GM12878 (cell line): Measurements from ENCODE around the gene BTG1. TPM values are rescaled to one million over a fixed set of nuclear protein-coding genes. Genes with fewer than 3 reads are reported as not detected.

ENCODE experiments used
- ATAC-seq: fragments of 200-7000 bp; cut with Tn5 transposase; 3 replicates; pipeline ENCODE4 v1.9.1; 2020; ENCODE audit warnings: mild to moderate bottlenecking, moderate library complexity
- BruUV-seq: library from RNA; stranded (reverse); fragments of 400-500 nt; replicated peaks from 2 replicates; lab custom pipeline; 2021; lab: Mats Ljungman, UMichigan
- CTCF ChIA-PET: fragments of 300-600 bp; sonication (Branson Sonifier 250); formaldehyde crosslinking; extraction: SDS; loops from one replicate; lab custom pipeline; 2021; ENCODE audit warnings: inconsistent platforms; lab: Yijun Ruan, JAX
- POLR2A ChIA-PET: fragments of 350-600 bp; formaldehyde crosslinking; extraction: SDS; loops from one replicate; lab custom pipeline; 2021; ENCODE audit warnings: inconsistent platforms; lab: Charles Lee
- RAD21 ChIA-PET: fragments of 300-600 bp; sonication (Branson Sonifier 250); formaldehyde crosslinking; loops from one replicate; lab custom pipeline; 2023; ENCODE audit warnings: antibody characterized with exemption; ENCODE audit not compliant: unreplicated experiment; lab: Charles Lee
- SMC1A ChIA-PET: fragments of 300-600 bp; sonication (Branson Sonifier 250); formaldehyde crosslinking; loops from one replicate; lab custom pipeline; 2023; ENCODE audit not compliant: unreplicated experiment, uncharacterized antibody; lab: Charles Lee
- DNase-seq: peaks from one replicate; pipeline ENCODE4 v3.0.0-alpha.2; 2011; ENCODE audit warnings: low read depth, low spot score
- FAIRE-seq: peaks from 3 replicates; lab custom pipeline; 2011; peaks lifted over from hg19 to GRCh38; lab: Jason Lieb, UNC
- H2AFZ ChIP-seq: 2 replicates; pipeline ENCODE4 v1.6.0; 2011; ENCODE audit warnings: low read depth, low read length, control low read depth; ENCODE audit not compliant: control insufficient read depth
- H3K27ac ChIP-seq: 2 replicates; pipeline ENCODE4 v1.5.1; 2011; ENCODE audit warnings: control low read depth; ENCODE audit not compliant: control insufficient read depth, insufficient read depth
- H3K27me3 ChIP-seq, 2 experiments: replicated peaks in 1 of 2; 2 replicates each; pipeline versions ENCODE4 v1.6.0 to v1.6.1; 2011; ENCODE audit warnings: low read length in 1 of 2; ENCODE audit not compliant: control insufficient read depth in 2 of 2, insufficient read depth in 2 of 2
- H3K36me3 ChIP-seq, 2 experiments: 2 replicates each; pipeline ENCODE4 v1.5.1; 2011; ENCODE audit warnings: low read length in 1 of 2; ENCODE audit not compliant: control insufficient read depth in 2 of 2, insufficient read depth in 2 of 2
- H3K4me1 ChIP-seq: 2 replicates; pipeline ENCODE4 v1.6.1; 2011; ENCODE audit warnings: mild to moderate bottlenecking, low read length, moderate library complexity, mixed read lengths; ENCODE audit not compliant: control insufficient read depth, insufficient read depth
- H3K4me2 ChIP-seq: 2 replicates; pipeline ENCODE4 v1.6.0; 2011; ENCODE audit warnings: control low read depth; ENCODE audit not compliant: control insufficient read depth, insufficient read depth
- H3K4me3 ChIP-seq: fragments of 200-600 bp; sonication (generic); 2 replicates; pipeline ENCODE4 v1.5.1; 2016
- H3K79me2 ChIP-seq: 2 replicates; pipeline ENCODE4 v1.6.0; 2011; ENCODE audit warnings: low read length; ENCODE audit not compliant: control insufficient read depth, insufficient read depth
- H3K9ac ChIP-seq: 2 replicates; pipeline ENCODE4 v1.8.0; 2011; ENCODE audit warnings: low read length, control low read depth, mixed read lengths; ENCODE audit not compliant: control insufficient read depth, insufficient read depth
- H3K9me3 ChIP-seq: replicated peaks from 3 replicates; pipeline ENCODE4 v1.5.1; 2011; ENCODE audit warnings: mild to moderate bottlenecking, low read length; ENCODE audit not compliant: control insufficient read depth, insufficient read depth
- H4K20me1 ChIP-seq: 2 replicates; pipeline ENCODE4 v1.6.0; 2011; ENCODE audit not compliant: control insufficient read depth, insufficient read depth
- BACH1 ChIP-seq: fragments of 450-650 bp; IDR thresholded peaks from 2 replicates; pipeline ENCODE4 v1.6.1; 2017; ENCODE audit warnings: mild to moderate bottlenecking, borderline replicate concordance
- BCL3 ChIP-seq: IDR thresholded peaks from 2 replicates; pipeline ENCODE4 v1.6.1; 2011; ENCODE audit warnings: borderline replicate concordance, low read depth, mild to moderate bottlenecking, moderate library complexity, low read length; ENCODE audit not compliant: insufficient read depth, poor library complexity, severe bottlenecking
- BRCA1 ChIP-seq: IDR thresholded peaks from 2 replicates; pipeline ENCODE4 v1.6.1; 2011; ENCODE audit warnings: low read depth, low read length, improper control_type of control experiment
- CBFB ChIP-seq: IDR thresholded peaks from 2 replicates; pipeline ENCODE4 v1.6.1; 2016; ENCODE audit warnings: antibody characterized with exemption, low read depth
- CREB1 ChIP-seq: IDR thresholded peaks from 2 replicates; pipeline ENCODE4 v1.6.1; 2012; ENCODE audit warnings: low read depth, mild to moderate bottlenecking, inconsistent platforms
- CREM ChIP-seq: IDR thresholded peaks from 2 replicates; pipeline ENCODE4 v1.6.1; 2014; ENCODE audit warnings: antibody characterized with exemption, low read depth
- ETV6 ChIP-seq, 2 experiments: fragments of 450-650 bp in 1 of 2; IDR thresholded peaks in 1 of 2; conservative IDR thresholded peaks in 1 of 2; 2 replicates each; pipeline ENCODE4 v1.6.1; 2014; ENCODE audit warnings: antibody characterized with exemption in 1 of 2, borderline replicate concordance in 1 of 2, low read depth in 1 of 2, mild to moderate bottlenecking in 1 of 2, moderate library complexity in 1 of 2
- EZH2 ChIP-seq: IDR thresholded peaks from 2 replicates; pipeline ENCODE4 v1.6.1; 2012; ENCODE audit warnings: low read depth, mild to moderate bottlenecking, control low read depth, inconsistent platforms, low read length, borderline replicate concordance; ENCODE audit not compliant: control insufficient read depth
- IRF4 ChIP-seq: IDR thresholded peaks from 2 replicates; pipeline ENCODE4 v1.6.1; 2011; ENCODE audit warnings: low read depth, low read length
- MEF2A ChIP-seq: IDR thresholded peaks from 2 replicates; pipeline ENCODE4 v1.6.1; 2011; ENCODE audit warnings: low read depth, mild to moderate bottlenecking, low read length, moderate library complexity; ENCODE audit not compliant: insufficient read depth
- PKNOX1 ChIP-seq: fragments of 450-650 bp; IDR thresholded peaks from 2 replicates; pipeline ENCODE4 v1.6.1; 2016; ENCODE audit warnings: mild to moderate bottlenecking
- POLR2AphosphoS2 ChIP-seq: IDR thresholded peaks from 2 replicates; pipeline ENCODE4 v1.6.1; 2011; ENCODE audit warnings: low read depth, mild to moderate bottlenecking, low read length, improper control_type of control experiment, moderate library complexity
- RAD51 ChIP-seq: fragments of 450-650 bp; IDR thresholded peaks from 2 replicates; pipeline ENCODE4 v1.6.1; 2016; ENCODE audit warnings: moderate library complexity, mild to moderate bottlenecking, inconsistent platforms
- SREBF1 ChIP-seq: IDR thresholded peaks from 2 replicates; pipeline ENCODE4 v1.6.1; 2012; ENCODE audit warnings: mild to moderate bottlenecking, low read length
- ZBTB11 ChIP-seq: fragments of 450-650 bp; formaldehyde crosslinking; IDR thresholded peaks from 2 replicates; pipeline ENCODE4 v1.5.0; 2022; ENCODE audit warnings: mild to moderate bottlenecking, missing genetic modification characterization
- ZNF384 ChIP-seq: IDR thresholded peaks from 2 replicates; pipeline ENCODE4 v1.6.1; 2012; ENCODE audit warnings: low read depth, mild to moderate bottlenecking, low read length, improper control_type of control experiment, borderline replicate concordance
- WGBS: methylation state at CpG from one replicate; pipeline ENCODE4 v1.1.6; 2016; ENCODE audit warnings: low lambda C conversion rate; ENCODE audit not compliant: insufficient replicate concordance, insufficient coverage; ENCODE audit errors: missing lambda C conversion rate; 5-methylcytosine and 5-hydroxymethylcytosine counted together
- in situ Hi-C: fragments of 300-500 bp; cut with MboI; formaldehyde crosslinking; loops from 9 replicates; pipeline ENCODE4 v1.14.3; 2018; ENCODE audit warnings: mixed read lengths
- intact Hi-C: fragments of 100-400 bp; cut with micrococcal nuclease; formaldehyde crosslinking; loops from one replicate; pipeline ENCODE4 v1.14.2; 2022; ENCODE audit not compliant: unreplicated experiment
- polyA plus RNA-seq, 11 experiments: library from polyadenylated mRNA; depleted of rRNA in 4 of 11; unstranded in 6 of 11; stranded (reverse) in 5 of 11; fragments of >200 nt; fragmentation: Nextera tagmentation in 4 of 11; fragmentation: Illumina TruSeq in 1 of 11; extraction: Ambion mirVana in 4 of 11; extraction: Trizol in 1 of 11; gene quantifications; 1 replicate in 1 of 11; 2 replicates in 10 of 11; pipeline versions ENCODE4 v1.2.1 to v1.2.3, GENCODE V29; 2011 to 2016; ENCODE audit warnings: inconsistent platforms in 2 of 11, missing spikeins in 2 of 11, low read depth in 1 of 11
- total RNA-seq, 4 experiments: library from RNA; depleted of rRNA in 3 of 4; stranded (reverse); fragments of >200 nt in 3 of 4; fragmentation: Illumina TruSeq in 1 of 4; extraction: Trizol in 1 of 4; gene quantifications; 2 replicates each; pipeline versions ENCODE4 v1.2.1 to v1.2.3, GENCODE V29; 2013 to 2021

Gene BTG1
- total and polyA plus RNA-seq, 10 of the 15 experiments (the other 5 are each of a cell fraction or from before 2014, with no cell fraction given): 23.7 to 194 (median 56.4) TPM

- no TSS peak for BruUV-seq
- Histone ChIP-seq H3K27me3 (no peaks in the 10 kb centered on the region), H3K79me2 (peaks cover 100% of the 10 kb centered on the region), H3K4me3 (peak overlapping the region; percentile 89), H3K27ac (peak overlapping the region; percentile 85), H3K4me1 (peaks cover 13% of the 10 kb centered on the region; the same call in 1 of the 2 replicates), H3K9ac (peak overlapping the region; percentile 61), H3K9me3 (no peaks in the 10 kb centered on the region; the same call in 2 of the 3 replicates), H3K4me2 (peak overlapping the region; percentile 65), H2AFZ (no peak overlapping the region), H4K20me1 (no peaks in the 10 kb centered on the region; the same call in 1 of the 2 replicates), H3K36me3 (peaks cover 0 to 5% of the 10 kb centered on the region in 2 experiments; a peak in 2 of 4 replicates)
- DNase-seq (no peak), FAIRE-seq (no peak), ATAC-seq (peak; percentile 7)
- intact Hi-C loops (loop anchor here (2.0 to 5.0 kb wide), 3 partner anchors 226 to 755 kb away; no protein-coding TSS in a partner anchor), in situ Hi-C loops (loop anchor here (5.0 to 25.0 kb wide), 3 partner anchors 325 to 742 kb away; no protein-coding TSS in a partner anchor)
- ChIA-PET POLR2A (interaction anchor here (0.5 to 8.8 kb wide), 22 partner anchors 8 to 426 kb away, joined by 3 to 112 read pairs (median 4); partner anchors contain the start of gene BTG1), SMC1A (interaction anchor here (0.6 to 7.5 kb wide), 61 partner anchors 8 to 756 kb away, joined by 3 to 98 read pairs (median 4); partner anchors contain the start of gene BTG1), RAD21 (interaction anchor here (0.6 to 9.9 kb wide), 54 partner anchors 7 to 755 kb away, joined by 3 to 167 read pairs (median 5); partner anchors contain the start of gene BTG1), CTCF (interaction anchor here (0.5 to 5.9 kb wide), 20 partner anchors 9 to 755 kb away, joined by 3 to 21 read pairs (median 4); partner anchors contain the start of gene BTG1)
- WGBS: 28% methylated on average over 3 of the region's 3 CpGs
- TF ChIP-seq MEF2A: 0 out of 2 replicates have a peak, but pooled peaks have one; percentile 31
- TF ChIP-seq CREM: peak; percentile 71
- TF ChIP-seq CREB1: peak; percentile 81
- TF ChIP-seq BACH1: no peak
- no peak for TF ChIP-seq ZBTB11 (CRISPR knock-in tag)
- TF ChIP-seq IRF4: no peak
- TF ChIP-seq BCL3: peak; percentile 78
- no peak for TF ChIP-seq CBFB
- no peak for TF ChIP-seq ZNF384
- no peak for TF ChIP-seq SREBF1
- TF ChIP-seq EZH2: no peak
- no peak for TF ChIP-seq BRCA1
- 0 out of 2 replicates have a peak, but pooled peaks have one; percentile 1 for TF ChIP-seq RAD51
- TF ChIP-seq POLR2AphosphoS2: no peak
- no peak for TF ChIP-seq PKNOX1
- TF ChIP-seq ETV6 (conservative IDR thresholded peaks at IDR 0.05 in 1 of 2, IDR thresholded peaks at IDR 0.05 in 1 of 2; ENCODE audit: borderline replicate concordance in 1 of 2, low read depth in 1 of 2): 0 out of 4 replicates have a peak, but pooled peaks of 1 of the 2 experiments have one; percentile 13
These were observed 8.5 kb downstream of the BTG1 start for GRCh38 chr12:92136965-92137721.
